ENCODE results near the gene FAM83D.

DNA sequence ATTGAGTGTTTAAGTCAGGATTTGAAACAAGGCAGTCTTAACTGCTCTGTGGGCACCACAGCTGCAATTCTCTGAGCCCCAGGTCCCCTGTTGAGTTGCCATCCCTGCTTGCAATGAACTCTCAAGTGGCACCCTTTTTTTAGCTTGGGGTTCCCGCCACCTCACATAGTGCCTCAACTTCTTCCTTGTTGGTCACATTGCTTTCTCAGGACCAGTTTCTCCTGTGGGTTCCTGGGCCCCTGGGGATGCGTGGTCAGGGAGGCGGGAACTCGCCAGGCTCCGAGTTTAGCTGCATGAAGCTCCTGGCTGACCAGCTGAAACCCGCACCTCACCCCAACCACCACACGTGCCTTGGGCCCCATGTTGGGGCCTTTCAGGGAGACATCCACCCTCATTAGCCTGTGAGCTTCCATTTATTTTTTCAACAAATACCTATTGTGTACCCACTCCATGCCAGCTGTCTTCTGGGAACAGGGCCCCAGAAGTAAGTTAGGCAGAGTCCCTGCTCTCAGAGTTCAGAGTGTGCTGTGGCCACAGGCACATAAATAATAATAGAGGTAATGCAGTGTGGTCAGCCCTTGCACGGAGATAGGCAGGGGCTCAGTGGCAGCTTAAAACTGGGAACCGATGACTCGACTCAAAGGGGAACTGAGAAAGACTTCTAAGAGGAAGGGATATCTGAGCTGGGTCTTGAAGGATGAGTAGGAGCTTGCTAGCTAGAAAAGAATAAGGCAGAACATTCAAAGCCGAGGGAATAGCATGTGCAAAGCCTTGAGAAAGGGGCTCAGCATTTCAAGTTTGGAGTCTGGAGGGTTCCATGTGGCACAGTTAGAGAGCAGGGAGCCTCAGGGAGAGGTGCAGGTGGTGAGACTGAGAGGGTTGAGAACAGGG, 33.9 kb upstream of the FAM83D start:
- TF ChIP-seq CTCF (IDR thresholded peaks at IDR 0.05) (no peak), EZH2 (IDR thresholded peaks at IDR 0.05) (no peak), EZH2phosphoT487 (IDR thresholded peaks at IDR 0.05) (no peak)

Measured in neural progenitor cell (in vitro differentiated cells).